ENCODE results near the gene ACVRL1.

- TF ChIP-seq EP300 (IDR thresholded peaks at IDR 0.05) (no peak), CTCF (IDR thresholded peaks at IDR 0.05) (no peak), POLR2A (IDR thresholded peaks at IDR 0.05) (no peak)
These were observed 35.2 kb downstream of the ACVRL1 start for GRCh38 chr12:51942501-51943000.
